ENCODE results near the gene RNASET2.
A peak's percentile ranks its signal among the peaks of the same experiment; 100 is the strongest.

The RNASET2 gene

DNA sequence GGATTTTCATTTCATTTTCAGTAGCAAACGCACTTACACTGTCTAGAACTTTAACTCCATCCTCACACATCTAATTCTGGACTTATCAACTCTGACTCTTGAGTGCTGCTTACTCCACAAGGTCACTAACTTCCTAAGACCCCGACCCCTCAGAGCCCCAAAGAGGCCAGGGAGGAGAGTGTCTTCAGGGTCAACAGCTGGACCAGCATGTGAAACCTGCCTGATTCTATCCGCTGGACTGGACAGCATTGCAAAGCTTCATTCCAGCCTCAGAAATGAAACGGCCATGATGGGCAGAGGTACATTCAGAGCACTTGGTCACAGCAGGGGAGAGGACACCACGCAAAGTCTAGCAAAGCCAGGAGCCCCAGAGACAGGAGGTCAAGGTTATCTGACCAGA, 9.1 kb downstream of the RNASET2 start:
- H3K27ac Mint-ChIP-seq = no peak overlapping the region
- no peaks in the 10 kb centered on the region for H3K9me3 Mint-ChIP-seq
- peaks cover 20% of the 10 kb centered on the region for H3K36me3 Mint-ChIP-seq
- H3K27me3 Mint-ChIP-seq = no peaks in the 10 kb centered on the region
- DNase-seq (ENCODE audit: low spot score in 2 of 2) = no peak
- H3K4me3 Mint-ChIP-seq = no peak overlapping the region
- H3K4me1 Mint-ChIP-seq = peaks cover 30% of the 10 kb centered on the region
- ATAC-seq (ENCODE audit: low read depth) = no peak

DNA sequence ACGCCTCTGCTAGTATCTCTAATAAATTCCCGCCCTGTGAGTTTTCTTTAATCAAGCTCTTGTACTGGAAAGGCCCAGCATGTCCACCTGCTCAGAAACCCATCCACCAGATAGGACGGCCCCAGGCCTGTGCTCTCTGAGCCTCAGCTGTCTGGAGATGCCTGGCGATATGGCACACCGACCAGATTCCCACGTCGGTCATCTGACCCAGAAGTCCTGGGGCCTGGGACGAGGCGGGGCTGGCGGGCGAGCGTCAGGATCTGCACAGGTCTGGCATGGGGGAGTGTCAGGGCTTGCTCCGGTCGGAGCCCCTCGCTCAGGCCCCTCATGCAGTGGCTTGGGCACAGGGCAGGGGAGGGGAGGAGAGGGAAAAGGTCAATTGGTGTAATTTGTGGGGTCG, 10.2 kb downstream of the RNASET2 start:
- ATAC-seq (ENCODE audit: low read depth) (no peak), DNase-seq (ENCODE audit: low spot score in 2 of 2) (no peak)
- H3K9me3 Mint-ChIP-seq = no peaks in the 10 kb centered on the region
- H3K4me1 Mint-ChIP-seq = peaks cover 21% of the 10 kb centered on the region
- H3K4me3 Mint-ChIP-seq = no peak overlapping the region
- no peaks in the 10 kb centered on the region for H3K27me3 Mint-ChIP-seq
- H3K36me3 Mint-ChIP-seq = peaks cover 20% of the 10 kb centered on the region
- H3K27ac Mint-ChIP-seq = no peak overlapping the region

DNA sequence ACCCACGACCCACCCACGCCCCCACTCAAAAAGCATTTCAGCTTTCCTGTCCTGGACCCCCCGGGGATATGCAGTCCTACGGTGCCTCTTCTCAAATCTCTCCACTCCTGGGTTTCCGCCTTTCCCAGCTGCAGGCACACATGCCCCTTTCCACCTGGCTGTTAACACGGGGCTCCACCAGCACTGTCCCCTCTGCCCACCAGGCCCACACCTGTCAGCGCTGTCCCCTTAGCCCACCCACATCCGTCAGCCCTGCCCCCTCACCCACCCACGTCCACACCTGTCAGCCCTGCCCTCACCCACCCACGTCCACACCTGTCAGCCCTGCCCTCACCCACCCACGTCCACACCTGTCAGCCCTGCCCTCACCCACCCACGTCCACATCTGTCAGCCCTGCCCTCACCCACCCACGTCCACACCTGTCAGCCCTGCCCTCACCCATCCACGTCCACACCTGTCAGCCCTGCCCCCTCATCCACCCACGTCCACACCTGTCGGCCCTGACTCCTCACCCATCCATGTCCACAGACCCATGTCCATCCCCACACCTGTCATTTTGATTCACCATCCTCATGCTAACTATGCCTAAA, 11.6 kb downstream of the RNASET2 start:
- DNase-seq (ENCODE audit: low spot score in 2 of 2) = no peak
- ATAC-seq (ENCODE audit: low read depth) = no peak
- Mint-ChIP-seq H3K27me3 (no peaks in the 10 kb centered on the region), H3K9me3 (no peaks in the 10 kb centered on the region), H3K4me1 (peaks cover 9% of the 10 kb centered on the region), H3K4me3 (no peak overlapping the region), H3K27ac (peak overlapping the region; percentile 33), H3K36me3 (peaks cover 14% of the 10 kb centered on the region)

DNA sequence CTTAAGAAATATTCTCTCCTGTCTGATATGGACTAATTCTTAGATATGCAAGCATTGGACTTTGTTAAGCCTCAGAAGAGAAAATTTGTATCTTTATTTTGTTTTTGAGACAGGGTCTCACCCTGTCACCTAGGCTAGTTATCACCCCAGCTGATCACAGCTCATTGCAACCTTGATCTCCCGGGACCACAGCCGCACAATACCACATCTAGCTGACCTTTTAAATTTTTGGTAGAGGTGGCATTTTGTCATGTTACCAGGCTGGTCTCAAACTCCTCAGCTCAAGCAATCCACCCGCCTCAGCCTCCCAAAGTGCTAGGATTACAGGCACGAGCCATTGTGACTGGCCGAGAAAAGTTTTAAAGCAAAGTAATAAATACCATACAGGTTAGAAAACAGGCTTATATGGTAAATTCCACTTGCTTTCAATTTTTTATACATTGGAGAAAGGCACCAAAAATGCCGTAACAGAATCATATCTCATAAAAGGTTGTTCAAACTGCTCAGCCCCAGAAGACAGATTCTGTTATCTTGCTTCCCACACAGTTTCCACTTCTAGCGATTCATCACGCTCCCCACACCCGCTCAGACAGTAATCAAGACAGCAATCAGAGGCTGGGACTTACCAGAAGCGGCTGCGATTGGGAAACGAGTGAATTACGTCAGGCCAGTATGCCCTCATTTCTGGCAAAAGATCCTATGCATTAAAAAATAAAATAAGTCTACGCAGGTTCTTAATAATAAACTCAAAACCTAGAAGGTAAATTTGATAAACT, 13.8 kb downstream of the RNASET2 start:
- Mint-ChIP-seq H3K4me3 (no peak overlapping the region), H3K27ac (no peak overlapping the region), H3K36me3 (peaks cover 22% of the 10 kb centered on the region), H3K4me1 (peaks cover 8% of the 10 kb centered on the region), H3K9me3 (no peaks in the 10 kb centered on the region), H3K27me3 (no peaks in the 10 kb centered on the region)
- DNase-seq (ENCODE audit: low spot score in 2 of 2) (no peak), ATAC-seq (ENCODE audit: low read depth) (no peak)

DNA sequence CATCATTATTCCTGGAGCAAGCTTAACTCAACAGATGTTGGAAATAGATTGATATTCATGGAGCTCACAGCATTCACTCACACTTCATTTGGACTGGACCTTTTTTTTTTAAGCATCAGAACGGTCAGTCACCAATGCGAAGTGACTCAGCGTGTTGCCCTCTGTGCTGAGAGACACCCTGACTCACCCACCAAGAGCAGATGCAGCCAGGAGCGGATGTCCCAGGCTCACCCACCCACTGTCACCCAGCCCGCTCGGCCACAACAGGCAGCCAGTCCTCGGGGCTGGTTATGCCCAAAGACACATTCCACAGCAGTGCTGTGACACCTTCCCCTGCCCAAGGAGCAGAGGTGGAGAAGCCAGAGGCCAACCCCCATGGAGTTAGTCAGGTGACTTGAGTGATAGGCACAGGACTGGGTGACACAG, 15.7 kb downstream of the RNASET2 start:
- H3K4me1 Mint-ChIP-seq = peaks cover 16% of the 10 kb centered on the region
- H3K36me3 Mint-ChIP-seq = peaks cover 26% of the 10 kb centered on the region
- H3K27me3 Mint-ChIP-seq = no peaks in the 10 kb centered on the region
- H3K9me3 Mint-ChIP-seq = no peaks in the 10 kb centered on the region
- DNase-seq (ENCODE audit: low spot score in 2 of 2) = no peak
- H3K27ac Mint-ChIP-seq = no peak overlapping the region
- H3K4me3 Mint-ChIP-seq = no peak overlapping the region
- no peak for ATAC-seq (ENCODE audit: low read depth)

DNA sequence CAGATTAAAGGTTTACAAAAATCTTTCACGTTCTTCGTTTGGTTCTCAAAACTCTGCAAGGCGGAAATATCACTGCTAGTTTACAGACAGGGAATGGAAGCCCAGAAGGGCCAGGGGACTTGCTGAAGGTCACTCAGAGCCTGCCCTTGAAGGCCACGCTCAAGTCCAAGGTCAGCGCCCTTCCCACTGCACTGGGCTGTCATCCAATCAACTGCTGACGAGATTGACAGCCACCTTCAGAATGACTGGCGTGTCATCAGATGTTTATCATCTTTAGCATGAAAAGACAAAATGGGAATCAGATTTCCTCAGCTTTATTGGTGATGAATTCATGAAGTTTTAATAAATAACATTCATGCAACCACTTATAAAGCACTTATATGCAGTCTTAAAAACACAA, 16.5 kb downstream of the RNASET2 start:
- Mint-ChIP-seq H3K4me1 (peaks cover 11% of the 10 kb centered on the region), H3K27me3 (no peaks in the 10 kb centered on the region), H3K9me3 (no peaks in the 10 kb centered on the region), H3K4me3 (no peak overlapping the region), H3K36me3 (peaks cover 24% of the 10 kb centered on the region), H3K27ac (no peak overlapping the region)
- no peak for DNase-seq (ENCODE audit: low spot score in 2 of 2)
- no peak for ATAC-seq (ENCODE audit: low read depth)

DNA sequence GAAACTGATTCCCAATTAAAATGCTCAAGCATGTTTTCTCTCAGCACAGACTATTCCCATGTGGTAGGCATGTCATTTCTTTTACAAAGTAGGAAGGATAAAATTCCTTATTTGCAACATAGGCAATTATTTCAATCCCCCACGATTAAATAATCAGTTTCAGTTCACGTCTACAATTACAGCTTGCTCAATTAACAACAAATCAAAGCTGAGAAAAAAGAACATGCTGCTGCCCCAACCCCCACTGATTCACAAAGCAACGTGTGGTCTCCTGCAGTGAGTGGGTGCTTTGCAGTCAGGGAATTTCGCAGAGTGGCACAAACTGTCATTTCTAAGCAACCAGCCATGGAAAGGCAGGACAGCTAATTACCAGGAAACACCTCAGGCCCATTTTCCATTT, 17.0 kb downstream of the RNASET2 start:
- Mint-ChIP-seq H3K9me3 (no peaks in the 10 kb centered on the region), H3K36me3 (peaks cover 24% of the 10 kb centered on the region), H3K4me1 (peaks cover 11% of the 10 kb centered on the region), H3K4me3 (no peak overlapping the region), H3K27me3 (no peaks in the 10 kb centered on the region), H3K27ac (no peak overlapping the region)
- DNase-seq (ENCODE audit: low spot score in 2 of 2) (no peak), ATAC-seq (ENCODE audit: low read depth) (no peak)

DNA sequence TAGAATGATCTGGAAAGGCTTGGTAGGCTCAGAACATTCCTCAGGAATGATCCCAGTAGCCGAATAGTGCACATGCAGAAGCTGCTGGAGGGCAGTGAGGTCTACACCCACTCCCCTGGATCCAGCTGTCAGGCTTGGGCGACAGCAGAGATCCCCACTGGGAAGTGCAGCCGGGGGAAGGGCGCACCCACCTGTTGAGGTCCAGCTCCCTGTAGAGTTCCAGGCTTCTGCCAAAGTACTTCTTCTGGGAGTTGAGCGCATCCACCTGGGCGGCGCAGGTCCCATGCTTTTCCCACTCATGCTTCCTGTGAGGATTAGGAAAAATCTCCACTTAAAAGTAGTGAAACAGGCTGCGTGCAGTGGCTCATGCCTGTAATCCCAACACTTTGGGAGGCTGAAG, 17.6 kb downstream of the RNASET2 start:
- Mint-ChIP-seq H3K36me3 (peaks cover 26% of the 10 kb centered on the region), H3K4me1 (peaks cover 11% of the 10 kb centered on the region), H3K27me3 (no peaks in the 10 kb centered on the region), H3K27ac (no peak overlapping the region), H3K4me3 (no peak overlapping the region), H3K9me3 (no peaks in the 10 kb centered on the region)
- no peak for ATAC-seq (ENCODE audit: low read depth)
- DNase-seq (ENCODE audit: low spot score in 2 of 2) = no peak

DNA sequence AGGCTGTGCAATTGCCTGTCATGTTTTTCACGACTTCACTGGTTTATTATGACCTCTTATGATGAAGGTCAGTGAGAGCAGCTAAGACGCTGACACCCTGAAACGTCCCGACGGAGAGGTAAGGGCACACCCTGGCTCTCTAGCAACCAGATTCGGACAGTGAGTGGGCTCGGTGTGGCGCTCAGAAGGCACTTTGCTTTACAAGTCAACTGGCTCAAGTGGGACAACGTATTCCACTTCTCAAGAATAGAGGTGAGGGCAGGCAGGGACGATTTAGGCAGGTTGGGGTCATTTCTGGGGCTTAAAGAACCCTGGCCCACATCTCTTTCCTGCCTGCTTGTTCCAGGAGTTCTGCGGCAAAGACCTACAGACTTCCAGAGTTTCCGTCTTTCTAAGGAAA, 18.2 kb downstream of the RNASET2 start:
- peaks cover 9% of the 10 kb centered on the region for H3K4me1 Mint-ChIP-seq
- H3K9me3 Mint-ChIP-seq = no peaks in the 10 kb centered on the region
- no peak overlapping the region for H3K27ac Mint-ChIP-seq
- DNase-seq (ENCODE audit: low spot score in 2 of 2) (no peak), ATAC-seq (ENCODE audit: low read depth) (no peak)
- peaks cover 24% of the 10 kb centered on the region for H3K36me3 Mint-ChIP-seq
- no peaks in the 10 kb centered on the region for H3K27me3 Mint-ChIP-seq
- H3K4me3 Mint-ChIP-seq = no peak overlapping the region

DNA sequence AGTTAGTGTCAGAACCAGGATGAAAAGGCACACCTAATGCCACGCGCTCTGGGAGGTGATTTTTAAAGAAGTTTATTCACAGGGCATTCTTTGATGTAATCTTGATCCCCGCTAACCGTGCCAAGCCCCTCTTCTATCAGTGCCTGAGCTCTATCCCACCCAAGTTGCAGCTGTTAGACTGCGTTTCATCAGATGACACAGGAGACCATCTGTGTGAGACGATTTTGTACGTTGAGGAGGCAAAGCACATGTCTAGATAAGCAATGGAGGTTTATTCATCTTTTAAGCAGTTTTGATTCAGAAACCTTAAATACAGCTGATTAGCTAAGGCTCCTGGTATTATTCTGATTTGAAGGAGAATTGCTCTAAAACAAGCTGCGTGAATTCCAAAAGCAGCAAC, 18.6 kb downstream of the RNASET2 start:
- DNase-seq (ENCODE audit: low spot score in 2 of 2) = no peak
- peaks cover 8% of the 10 kb centered on the region for H3K4me1 Mint-ChIP-seq

DNA sequence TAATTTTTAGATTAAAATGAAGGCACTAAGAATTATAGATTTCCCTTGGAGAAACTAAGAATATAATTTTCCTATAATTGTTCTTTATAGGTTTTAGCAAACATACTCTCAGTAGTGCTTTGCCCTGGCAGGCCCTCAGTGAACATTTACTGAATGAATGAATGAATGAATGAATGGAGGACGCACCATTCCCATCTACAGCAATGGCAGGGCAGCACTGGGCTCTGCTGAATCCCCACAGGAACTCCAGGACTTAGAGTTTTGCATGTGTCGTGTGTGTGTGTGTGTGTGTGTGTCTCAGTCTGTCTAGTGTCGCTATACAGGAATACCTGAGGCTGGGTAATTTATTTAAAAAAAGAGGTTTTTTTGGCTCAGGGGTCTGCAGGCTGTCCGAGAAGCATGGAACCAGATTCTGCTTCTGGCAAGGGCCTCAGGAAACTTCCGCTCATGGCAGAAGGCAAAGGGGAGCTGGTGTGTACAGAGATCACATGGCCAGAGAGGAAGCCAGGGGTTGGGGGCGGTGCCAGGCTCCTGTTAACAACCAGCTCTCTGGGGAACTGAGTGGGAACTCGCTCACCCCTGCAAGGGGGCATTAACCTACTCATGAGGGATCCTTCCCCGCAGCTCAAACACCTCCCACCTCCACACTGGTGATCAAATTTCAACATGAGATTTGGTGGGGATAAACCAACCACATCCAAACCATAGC, 20.1 kb downstream of the RNASET2 start:
- Mint-ChIP-seq H3K27me3 (no peaks in the 10 kb centered on the region), H3K4me3 (peak overlapping the region; percentile 11), H3K27ac (no peak overlapping the region), H3K9me3 (no peaks in the 10 kb centered on the region), H3K36me3 (peaks cover 36% of the 10 kb centered on the region), H3K4me1 (peaks cover 18% of the 10 kb centered on the region)
- DNase-seq (ENCODE audit: low spot score in 2 of 2) (no peak), ATAC-seq (ENCODE audit: low read depth) (peak; percentile 90)

More for the DNA sequence above, 18.6 kb downstream of the RNASET2 start:
- ATAC-seq (ENCODE audit: low read depth) = no peak
- Mint-ChIP-seq H3K36me3 (peaks cover 22% of the 10 kb centered on the region), H3K27ac (no peak overlapping the region), H3K4me3 (no peak overlapping the region), H3K27me3 (no peaks in the 10 kb centered on the region), H3K9me3 (no peaks in the 10 kb centered on the region)

DNA sequence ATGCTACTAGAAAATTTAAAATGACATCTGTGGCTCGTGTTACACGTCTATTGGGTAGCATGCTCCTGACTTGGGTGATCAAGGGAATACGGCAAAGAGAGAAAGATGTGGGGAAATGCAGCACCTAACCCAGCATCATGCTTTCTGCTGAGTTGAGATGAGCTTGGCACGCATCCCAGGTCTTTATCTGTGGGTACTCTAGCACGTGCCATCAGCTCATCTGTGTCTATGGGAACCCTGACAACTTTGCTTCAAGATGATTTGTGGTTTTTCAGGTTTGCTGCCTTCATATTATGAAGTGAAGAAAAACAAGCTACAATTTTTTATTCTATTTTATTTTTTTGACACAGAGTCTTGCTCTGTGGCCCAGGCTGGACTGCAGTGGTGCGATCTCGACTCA, 21.0 kb downstream of the RNASET2 start:
- Mint-ChIP-seq H3K27ac (no peak overlapping the region), H3K36me3 (peaks cover 36% of the 10 kb centered on the region), H3K4me1 (peaks cover 23% of the 10 kb centered on the region), H3K9me3 (no peaks in the 10 kb centered on the region), H3K27me3 (no peaks in the 10 kb centered on the region), H3K4me3 (no peak overlapping the region)
- ATAC-seq (ENCODE audit: low read depth) (no peak), DNase-seq (ENCODE audit: low spot score in 2 of 2) (no peak)

DNA sequence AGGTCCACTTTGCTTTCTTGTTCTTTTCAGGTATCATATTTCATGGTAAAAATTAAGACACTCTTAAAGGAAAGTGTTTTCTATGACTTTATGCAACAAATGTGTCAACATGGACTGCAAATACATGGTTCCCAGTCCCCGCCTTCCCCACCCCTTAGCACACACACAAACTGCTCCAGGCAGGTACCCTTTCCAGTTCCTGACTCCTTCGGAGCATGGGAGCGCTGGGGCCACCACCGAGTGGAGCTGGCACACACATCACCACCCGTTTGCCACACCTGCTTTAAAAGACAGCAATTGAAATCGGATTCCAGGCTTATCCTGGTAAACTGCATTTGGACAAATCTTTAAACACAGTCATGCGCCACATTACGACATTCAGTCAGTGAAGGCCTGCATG, 22.2 kb downstream of the RNASET2 start:
- peaks cover 35% of the 10 kb centered on the region for H3K4me1 Mint-ChIP-seq
- H3K27ac Mint-ChIP-seq = no peak overlapping the region
- no peak overlapping the region for H3K4me3 Mint-ChIP-seq
- H3K27me3 Mint-ChIP-seq = no peaks in the 10 kb centered on the region
- H3K9me3 Mint-ChIP-seq = no peaks in the 10 kb centered on the region
- DNase-seq (ENCODE audit: low spot score in 2 of 2) (no peak), ATAC-seq (ENCODE audit: low read depth) (no peak)
- peaks cover 40% of the 10 kb centered on the region for H3K36me3 Mint-ChIP-seq

DNA sequence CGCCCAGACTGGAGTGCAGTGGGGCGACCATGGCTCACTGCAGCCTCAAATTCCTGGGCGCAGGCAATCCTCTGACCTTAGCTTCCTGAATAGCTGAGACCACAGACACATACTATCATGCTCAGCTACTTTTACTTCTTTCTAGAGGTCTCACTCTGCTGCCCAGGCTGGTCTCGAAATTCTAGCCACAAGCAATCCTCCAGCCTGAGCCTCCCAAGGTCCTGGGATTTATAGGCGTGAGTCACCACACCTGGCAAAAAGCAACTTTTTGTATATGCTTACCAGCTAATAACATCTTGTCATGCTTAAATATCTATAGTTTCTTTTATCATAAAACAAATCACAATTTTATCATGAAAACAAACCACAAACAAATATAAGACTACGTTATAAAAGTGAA, 23.0 kb downstream of the RNASET2 start:
- no peaks in the 10 kb centered on the region for H3K27me3 Mint-ChIP-seq
- H3K4me3 Mint-ChIP-seq = no peak overlapping the region
- H3K9me3 Mint-ChIP-seq = no peaks in the 10 kb centered on the region
- H3K36me3 Mint-ChIP-seq = peaks cover 41% of the 10 kb centered on the region
- no peak for DNase-seq (ENCODE audit: low spot score in 2 of 2)
- no peak overlapping the region for H3K27ac Mint-ChIP-seq
- H3K4me1 Mint-ChIP-seq = peaks cover 36% of the 10 kb centered on the region
- ATAC-seq (ENCODE audit: low read depth) = no peak
